Calu3 (cell line): ENCODE data around the gene LRP2. TPM values are rescaled to one million over a fixed set of nuclear protein-coding genes. Genes with fewer than 3 reads are reported as not detected.

ENCODE experiments used
- BruUV-seq: library from RNA; stranded (reverse); fragments of 400-500 nt; replicated peaks from 2 replicates; lab custom pipeline; 2021; lab: Mats Ljungman, UMichigan
- CTCF ChIA-PET: fragments of 300-600 bp; sonication (Branson Sonifier 250); formaldehyde crosslinking; loops from one replicate; lab custom pipeline; 2022; ENCODE audit warnings: antibody characterized with exemption; lab: Charles Lee
- DNase-seq: peaks from one replicate; pipeline ENCODE4 v3.0.0; 2022
- H3K27ac Mint-ChIP-seq: one replicate; pipeline ENCODE4 v1.8.0; 2022; ENCODE audit warnings: mixed read lengths; ENCODE audit not compliant: unreplicated experiment
- H3K27me3 Mint-ChIP-seq: one replicate; pipeline ENCODE4 v1.8.0; 2022; ENCODE audit warnings: mixed read lengths; ENCODE audit not compliant: unreplicated experiment
- H3K36me3 Mint-ChIP-seq: one replicate; pipeline ENCODE4 v1.8.0; 2022; ENCODE audit warnings: mild to moderate bottlenecking, moderate library complexity, mixed read lengths; ENCODE audit not compliant: insufficient read depth, unreplicated experiment
- H3K4me1 Mint-ChIP-seq: one replicate; pipeline ENCODE4 v1.8.0; 2022; ENCODE audit warnings: mild to moderate bottlenecking, low read depth, mixed read lengths; ENCODE audit not compliant: unreplicated experiment
- H3K4me3 Mint-ChIP-seq: one replicate; pipeline ENCODE4 v1.8.0; 2022; ENCODE audit warnings: mild to moderate bottlenecking, low read depth, moderate library complexity, mixed read lengths; ENCODE audit not compliant: unreplicated experiment
- H3K9me3 Mint-ChIP-seq: one replicate; pipeline ENCODE4 v1.8.0; 2022; ENCODE audit warnings: low read depth, mixed read lengths; ENCODE audit not compliant: unreplicated experiment
- intact Hi-C: fragments of 100-400 bp; cut with micrococcal nuclease; formaldehyde crosslinking; loops from one replicate; pipeline ENCODE4 v1.10.0; 2022; ENCODE audit not compliant: unreplicated experiment
- total RNA-seq: library from RNA; stranded (reverse); gene quantifications from 2 replicates; pipeline ENCODE4 v1.2.3, GENCODE V29; 2022
- TF ChIP-seq, protein P1 (sequence below): fragments of 200-600 bp; IDR thresholded peaks from one replicate; pipeline ENCODE4 v1.8.0; 2022; ENCODE audit warnings: antibody characterized with exemption; ENCODE audit not compliant: unreplicated experiment

Gene LRP2
- total RNA-seq, 1 experiment from 2014 or later: 0.66 TPM

DNA sequence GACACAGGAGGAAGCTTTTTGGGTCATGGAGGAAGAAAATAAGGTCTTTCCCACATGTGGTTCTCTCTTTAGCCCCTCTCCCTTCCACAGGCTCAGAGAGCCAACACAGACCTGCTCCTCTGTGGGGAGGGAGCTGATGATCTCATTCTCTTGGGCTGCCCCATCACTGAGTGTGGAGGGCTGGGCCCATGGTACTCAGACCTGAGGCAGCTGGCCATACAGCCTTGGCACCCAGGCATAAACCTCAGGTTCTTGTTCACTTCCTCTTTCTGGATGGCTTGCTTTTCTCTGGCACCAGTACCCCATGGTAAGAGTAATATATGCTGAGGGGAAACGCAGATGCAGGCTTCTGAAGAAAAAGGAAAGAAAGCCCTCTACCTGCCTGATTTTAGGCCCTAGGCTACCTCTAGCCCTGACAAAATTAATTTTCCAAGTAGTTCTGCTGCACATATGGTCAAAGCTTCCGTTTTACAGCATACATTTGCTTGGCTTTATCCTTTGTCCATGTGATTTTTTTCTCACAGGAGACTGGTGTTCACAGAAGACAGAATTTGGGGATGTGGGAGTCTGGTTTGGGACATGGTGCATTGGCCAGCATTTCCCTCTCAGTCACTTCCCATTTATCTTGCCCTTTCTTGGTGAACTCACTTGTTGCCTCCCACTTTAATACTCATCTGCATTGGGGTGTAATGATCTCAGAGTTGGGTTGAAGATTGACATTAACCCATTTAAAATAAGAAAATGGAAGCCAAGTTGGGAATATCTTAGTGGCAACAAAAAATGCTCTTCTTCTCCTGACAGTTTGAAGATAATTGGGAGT is 281.9 kb downstream of the LRP2 start:
- Mint-ChIP-seq H3K4me1 (no peaks in the 10 kb centered on the region), H3K4me3 (no peak overlapping the region), H3K27me3 (no peaks in the 10 kb centered on the region), H3K27ac (no peak overlapping the region), H3K9me3 (peaks cover 2% of the 10 kb centered on the region), H3K36me3 (no peaks in the 10 kb centered on the region)
- no TSS peak for BruUV-seq
- intact Hi-C loops: no loop called here
- TF ChIP-seq, protein P1, sequence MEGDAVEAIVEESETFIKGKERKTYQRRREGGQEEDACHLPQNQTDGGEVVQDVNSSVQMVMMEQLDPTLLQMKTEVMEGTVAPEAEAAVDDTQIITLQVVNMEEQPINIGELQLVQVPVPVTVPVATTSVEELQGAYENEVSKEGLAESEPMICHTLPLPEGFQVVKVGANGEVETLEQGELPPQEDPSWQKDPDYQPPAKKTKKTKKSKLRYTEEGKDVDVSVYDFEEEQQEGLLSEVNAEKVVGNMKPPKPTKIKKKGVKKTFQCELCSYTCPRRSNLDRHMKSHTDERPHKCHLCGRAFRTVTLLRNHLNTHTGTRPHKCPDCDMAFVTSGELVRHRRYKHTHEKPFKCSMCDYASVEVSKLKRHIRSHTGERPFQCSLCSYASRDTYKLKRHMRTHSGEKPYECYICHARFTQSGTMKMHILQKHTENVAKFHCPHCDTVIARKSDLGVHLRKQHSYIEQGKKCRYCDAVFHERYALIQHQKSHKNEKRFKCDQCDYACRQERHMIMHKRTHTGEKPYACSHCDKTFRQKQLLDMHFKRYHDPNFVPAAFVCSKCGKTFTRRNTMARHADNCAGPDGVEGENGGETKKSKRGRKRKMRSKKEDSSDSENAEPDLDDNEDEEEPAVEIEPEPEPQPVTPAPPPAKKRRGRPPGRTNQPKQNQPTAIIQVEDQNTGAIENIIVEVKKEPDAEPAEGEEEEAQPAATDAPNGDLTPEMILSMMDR: no peak
- CTCF ChIA-PET: no interaction called here
- no peak for DNase-seq

DNA sequence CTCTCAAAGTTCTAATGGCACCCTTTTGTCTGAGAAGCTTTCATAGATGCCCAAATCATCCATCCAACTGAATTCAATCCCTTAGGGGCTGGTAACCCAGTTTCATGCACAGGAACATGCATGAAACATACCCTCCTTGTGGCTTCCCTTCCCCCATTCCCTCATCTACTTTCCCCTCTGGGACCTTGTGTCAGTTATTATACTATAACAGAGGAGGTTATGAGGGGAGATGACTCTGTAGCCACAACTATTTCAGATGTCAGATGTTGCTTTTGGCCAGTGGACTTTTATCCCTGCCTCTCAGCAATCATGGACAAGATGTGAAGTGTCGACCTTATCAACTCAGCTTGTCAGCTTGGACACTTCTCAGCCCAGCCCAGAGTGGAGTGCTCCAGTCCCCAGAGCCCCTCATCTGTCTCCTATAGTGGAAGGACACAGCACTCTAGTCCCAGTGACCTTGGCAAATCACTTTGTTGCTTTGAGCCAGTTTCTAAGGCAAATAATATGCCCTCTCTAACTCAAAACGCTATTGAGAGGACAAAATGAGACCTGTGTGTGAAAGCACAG is 284.6 kb downstream of the LRP2 start:
- CTCF ChIA-PET: no interaction called here
- Mint-ChIP-seq H3K36me3 (peaks cover 5% of the 10 kb centered on the region), H3K4me3 (no peak overlapping the region), H3K27ac (no peak overlapping the region), H3K27me3 (no peaks in the 10 kb centered on the region), H3K9me3 (no peaks in the 10 kb centered on the region), H3K4me1 (peaks cover 20% of the 10 kb centered on the region)
- intact Hi-C loops: no loop called here
- DNase-seq: no peak
- TF ChIP-seq, protein P1: no peak
- no TSS peak for BruUV-seq

Other genes starting within 250 kb of the LRP2 start
- 3.3 and 3.9 TPM in 2 replicates for gene BBS5, start 117.0 kb upstream of the LRP2 start, total RNA-seq
- 0.21 TPM in 1 of 2 replicates, not detected in the other for gene KLHL41, start 147.2 kb upstream of the LRP2 start, total RNA-seq
- 26.0 and 27.0 TPM in 2 replicates for gene FASTKD1, start 211.3 kb upstream of the LRP2 start, total RNA-seq
- gene PPIG, start 221.8 kb upstream of the LRP2 start, total RNA-seq: 55.4 and 58.3 TPM in 2 replicates